ENCODE measurements around the gene SLC17A9. TPM values are rescaled to one million over a fixed set of nuclear protein-coding genes. Genes with fewer than 3 reads are reported as not detected.

The SLC17A9 gene
- total and polyA plus RNA-seq, 7 donors = 0.32 to 1.0 (median 0.88) TPM

DNA sequence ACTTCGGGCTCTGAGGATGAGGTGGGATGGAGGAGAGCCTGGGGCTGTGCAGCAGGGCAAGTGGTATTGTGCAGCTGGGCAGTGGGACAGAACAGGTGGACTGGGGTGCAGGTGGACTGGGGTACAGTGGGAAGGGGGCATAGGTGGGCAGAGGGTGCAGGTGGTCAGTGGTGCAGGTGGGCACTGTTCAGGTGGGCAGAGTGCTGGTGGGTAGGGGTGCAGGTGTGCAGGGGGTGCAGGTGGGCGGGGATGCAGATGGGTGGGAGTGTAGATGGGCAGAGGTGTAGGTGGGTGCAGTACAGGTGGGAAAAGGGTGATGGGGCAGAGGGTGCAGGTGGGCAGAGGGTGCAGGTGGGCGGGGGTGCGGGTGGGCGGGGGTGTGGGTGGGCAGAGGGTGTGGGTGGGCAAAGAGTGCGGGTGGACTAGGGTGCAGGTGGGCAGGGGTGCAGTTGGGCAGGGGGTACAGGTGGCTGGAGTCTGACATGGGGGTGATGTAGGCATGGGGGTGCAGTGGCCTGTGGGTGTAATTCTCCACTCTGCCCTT lies 33.8 kb downstream of the SLC17A9 start:
- DNase-seq (no peak), ATAC-seq (no peak)
- H3K9me3 ChIP-seq = no peaks in the 10 kb centered on the region
- H3K4me3 ChIP-seq = no peak overlapping the region
- no peaks in the 10 kb centered on the region for H3K4me1 ChIP-seq
- intact Hi-C loops (cut with DNase I) = no loop called here
- H3K36me3 ChIP-seq (ENCODE audit: insufficient read depth in 1 of 2, low read depth in 1 of 2) = no peaks in the 10 kb centered on the region
- H3K27me3 ChIP-seq (ENCODE audit: insufficient read depth in 3 of 3, low read length in 2 of 3) = peaks cover 0 to 75% (median 18%) of the 10 kb centered on the region in 3 donors
- WGBS, 3 donors = 70 to 79% (median 73%) methylated on average over 6 of the region's 6 CpGs
- no peak overlapping the region for H3K27ac ChIP-seq
- TF ChIP-seq, protein P1, sequence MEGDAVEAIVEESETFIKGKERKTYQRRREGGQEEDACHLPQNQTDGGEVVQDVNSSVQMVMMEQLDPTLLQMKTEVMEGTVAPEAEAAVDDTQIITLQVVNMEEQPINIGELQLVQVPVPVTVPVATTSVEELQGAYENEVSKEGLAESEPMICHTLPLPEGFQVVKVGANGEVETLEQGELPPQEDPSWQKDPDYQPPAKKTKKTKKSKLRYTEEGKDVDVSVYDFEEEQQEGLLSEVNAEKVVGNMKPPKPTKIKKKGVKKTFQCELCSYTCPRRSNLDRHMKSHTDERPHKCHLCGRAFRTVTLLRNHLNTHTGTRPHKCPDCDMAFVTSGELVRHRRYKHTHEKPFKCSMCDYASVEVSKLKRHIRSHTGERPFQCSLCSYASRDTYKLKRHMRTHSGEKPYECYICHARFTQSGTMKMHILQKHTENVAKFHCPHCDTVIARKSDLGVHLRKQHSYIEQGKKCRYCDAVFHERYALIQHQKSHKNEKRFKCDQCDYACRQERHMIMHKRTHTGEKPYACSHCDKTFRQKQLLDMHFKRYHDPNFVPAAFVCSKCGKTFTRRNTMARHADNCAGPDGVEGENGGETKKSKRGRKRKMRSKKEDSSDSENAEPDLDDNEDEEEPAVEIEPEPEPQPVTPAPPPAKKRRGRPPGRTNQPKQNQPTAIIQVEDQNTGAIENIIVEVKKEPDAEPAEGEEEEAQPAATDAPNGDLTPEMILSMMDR (IDR thresholded peaks at IDR 0.05) = no peak

DNA sequence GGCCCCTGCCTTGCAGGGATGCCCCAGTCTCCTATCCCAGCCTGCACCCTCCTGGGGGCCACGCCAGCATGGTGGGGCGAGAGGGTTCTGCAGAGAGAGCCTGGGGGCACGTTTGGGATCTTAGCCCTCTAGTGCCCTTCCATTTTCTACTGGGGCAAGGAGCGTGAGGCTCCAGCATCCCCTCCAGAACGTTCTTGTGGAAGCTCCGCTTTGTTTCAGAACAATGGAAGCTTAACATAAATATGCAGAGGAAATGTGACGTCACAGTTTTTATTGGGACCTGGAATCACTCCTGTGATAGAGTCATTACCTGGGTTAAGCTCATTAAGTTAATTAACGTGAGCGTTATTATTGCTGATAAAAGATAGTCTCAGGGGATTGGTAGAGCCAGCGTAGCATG lies 34.6 kb downstream of the SLC17A9 start:
- Histone ChIP-seq H3K27me3 (ENCODE audit: insufficient read depth in 3 of 3, low read length in 2 of 3) (peaks cover 0 to 75% (median 13%) of the 10 kb centered on the region in 3 donors), H3K36me3 (ENCODE audit: insufficient read depth in 1 of 2, low read depth in 1 of 2) (no peaks in the 10 kb centered on the region), H3K4me1 (no peaks in the 10 kb centered on the region), H3K9me3 (no peaks in the 10 kb centered on the region), H3K4me3 (no peak overlapping the region), H3K27ac (no peak overlapping the region)
- WGBS, 3 donors = 61 to 64% (median 64%) methylated on average over 10 of the region's 10 CpGs
- no peak for DNase-seq
- no peak for ATAC-seq
- TF ChIP-seq, protein P1 (IDR thresholded peaks at IDR 0.05) = no peak
- intact Hi-C loops (cut with DNase I) = no loop called here

DNA sequence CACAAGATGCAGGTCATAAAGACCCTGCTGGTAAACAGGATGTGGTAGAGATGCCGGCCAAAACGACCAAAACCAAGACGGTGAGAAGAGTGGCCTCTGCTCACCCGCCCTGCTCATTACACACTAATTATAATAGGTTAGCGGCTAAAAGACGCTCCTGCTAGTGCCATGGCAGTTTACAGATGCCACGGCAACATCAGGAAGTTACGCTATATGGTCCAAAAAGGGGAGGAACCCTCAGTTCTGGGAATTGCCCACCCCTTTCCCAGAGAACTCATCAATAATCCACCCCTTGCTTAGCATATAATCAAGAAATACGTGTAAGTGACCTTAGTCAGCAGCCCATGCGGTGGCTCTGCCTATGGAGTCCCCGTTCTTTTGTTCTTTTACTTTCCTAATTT lies 36.7 kb downstream of the SLC17A9 start:
- DNase-seq = no peak

DNA sequence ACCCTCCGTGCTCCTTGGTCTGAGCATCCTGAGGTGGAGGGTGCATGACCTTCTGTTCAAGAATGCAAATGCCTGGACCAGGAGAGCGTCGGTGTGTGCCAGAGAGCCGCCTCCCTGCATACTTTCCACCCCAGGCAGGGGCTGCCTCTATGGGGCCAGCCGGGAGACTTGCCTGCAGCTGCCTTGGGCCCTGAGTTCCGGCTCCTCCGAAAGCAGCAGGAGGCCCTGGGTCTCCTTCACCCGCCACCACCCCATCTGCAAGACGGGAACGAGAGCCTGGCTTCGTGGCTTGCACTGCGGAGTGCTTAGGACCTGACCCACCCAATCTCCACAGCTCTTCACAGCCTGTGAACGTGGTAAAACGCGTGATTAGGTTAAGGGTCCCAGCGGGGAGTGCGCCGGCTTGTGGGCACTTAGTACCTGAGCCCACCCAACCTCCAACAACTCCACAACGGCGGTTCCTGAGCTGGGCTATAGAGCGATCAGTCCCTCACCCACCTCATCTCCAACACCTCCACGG lies 37.9 kb downstream of the SLC17A9 start:
- Histone ChIP-seq H3K4me3 (no peak overlapping the region), H3K36me3 (ENCODE audit: insufficient read depth in 1 of 2, low read depth in 1 of 2) (no peaks in the 10 kb centered on the region), H3K27ac (no peak overlapping the region), H3K27me3 (ENCODE audit: insufficient read depth in 3 of 3, low read length in 2 of 3) (peaks cover 0 to 66% (median 15%) of the 10 kb centered on the region in 3 donors), H3K9me3 (no peaks in the 10 kb centered on the region), H3K4me1 (no peaks in the 10 kb centered on the region)
- intact Hi-C loops (cut with DNase I) = no loop called here
- WGBS, 3 donors = 71 to 75% (median 72%) methylated on average over 22 of the region's 22 CpGs
- no peak for DNase-seq
- no peak for ATAC-seq
- TF ChIP-seq, protein P1 (IDR thresholded peaks at IDR 0.05) = no peak

More for the DNA sequence above, 36.7 kb downstream of the SLC17A9 start:
- intact Hi-C loops (cut with DNase I) = no loop called here
- TF ChIP-seq, protein P1 (IDR thresholded peaks at IDR 0.05) = no peak
- ATAC-seq = no peak
- Histone ChIP-seq H3K27ac (no peak overlapping the region), H3K4me3 (no peak overlapping the region), H3K36me3 (ENCODE audit: insufficient read depth in 1 of 2, low read depth in 1 of 2) (no peaks in the 10 kb centered on the region), H3K27me3 (ENCODE audit: insufficient read depth in 3 of 3, low read length in 2 of 3) (peaks cover 0 to 68% (median 13%) of the 10 kb centered on the region in 3 donors), H3K4me1 (no peaks in the 10 kb centered on the region), H3K9me3 (no peaks in the 10 kb centered on the region)
- WGBS, 3 donors = 38 to 41% (median 39%) methylated on average over 11 of the region's 11 CpGs

All from psoas muscle (tissue), 8 donors.